OCI-LY3 (cell line): Measurements from ENCODE around the gene PRR14L.

Experiments used
- H2AFZ ChIP-seq: fragments of 200-600, 300-600 bp; shearing (Covaris generic); 2 replicates; pipeline ENCODE4 v1.6.0; 2014; ENCODE audit warnings: antibody characterized with exemption, low read depth, low read length
- H3K27ac ChIP-seq: fragments of 200-600, 300-600 bp; sonication (generic); 2 replicates; pipeline ENCODE4 v1.5.1; 2014; ENCODE audit warnings: mild to moderate bottlenecking, low read length, moderate library complexity, mixed read lengths
- H3K27me3 ChIP-seq: fragments of 200-600, 300-600 bp; sonication (generic); 2 replicates; pipeline ENCODE4 v1.6.1; 2014; ENCODE audit warnings: low read depth, low read length, mixed read lengths
- H3K36me3 ChIP-seq: fragments of 200-600, 300-600 bp; sonication (generic); replicated peaks from 2 replicates; pipeline ENCODE3; 2014; ENCODE audit warnings: low read depth, low read length, mixed read lengths
- H3K4me1 ChIP-seq: fragments of 300-600, 200-600 bp; sonication (generic); 2 replicates; pipeline ENCODE4 v1.6.1; 2014; ENCODE audit warnings: low read length, mixed read lengths
- H3K4me2 ChIP-seq: fragments of 200-600, 300-600 bp; sonication (generic); 2 replicates; pipeline ENCODE4 v1.6.1; 2014; ENCODE audit warnings: low read length, mixed read lengths
- H3K4me3 ChIP-seq: fragments of 300-600, 200-600 bp; sonication (generic); 2 replicates; pipeline ENCODE4 v1.5.1; 2014; ENCODE audit warnings: antibody characterized with exemption, mild to moderate bottlenecking, low read length, moderate library complexity
- H3K79me2 ChIP-seq: fragments of 300-600, 200-600 bp; shearing (Covaris generic); 2 replicates; pipeline ENCODE4 v1.6.1; 2014; ENCODE audit warnings: mild to moderate bottlenecking, low read length, mixed read lengths
- H3K9ac ChIP-seq: fragments of 300-600, 200-600 bp; shearing (Covaris generic); 2 replicates; pipeline ENCODE4 v1.6.0; 2014; ENCODE audit warnings: mild to moderate bottlenecking, low read length, moderate library complexity
- H3K9me3 ChIP-seq: fragments of 200-600, 300-600 bp; shearing (Covaris generic); 2 replicates; pipeline ENCODE4 v1.6.1; 2014; ENCODE audit warnings: low read length, mixed read lengths; ENCODE audit not compliant: insufficient read depth
- H4K20me1 ChIP-seq: fragments of 200-600, 300-600 bp; sonication (generic); 2 replicates; pipeline ENCODE4 v1.6.1; 2016; ENCODE audit warnings: low read length, mixed read lengths; ENCODE audit not compliant: insufficient read depth
- CTCF ChIP-seq: fragments of 200-600, 300-600 bp; sonication (generic); IDR thresholded peaks from 2 replicates; pipeline ENCODE4 v1.5.1; 2014; ENCODE audit warnings: antibody characterized with exemption, low read length, low read depth
- EZH2phosphoT487 ChIP-seq: fragments of 200-600 bp; shearing (Covaris generic); IDR thresholded peaks from 2 replicates; pipeline ENCODE4 v1.6.1; 2018; ENCODE audit warnings: antibody characterized with exemption, mixed run types, low read depth

The PRR14L gene

GRCh38 chr22:31752096-31752847, 2.3 kb upstream of the PRR14L start:
- peaks cover 41% of the 10 kb centered on the region for H3K79me2 ChIP-seq
- peaks cover 11% of the 10 kb centered on the region for H3K36me3 ChIP-seq
- H2AFZ ChIP-seq = 0 out of 2 replicates have a peak overlapping the region, but pooled peaks have one; percentile 12
- H3K9me3 ChIP-seq = no peaks in the 10 kb centered on the region
- H3K9ac ChIP-seq = peak overlapping the region; percentile 88
- peak overlapping the region; percentile 93 for H3K4me2 ChIP-seq
- H3K4me1 ChIP-seq = peaks cover 37% of the 10 kb centered on the region
- H3K27me3 ChIP-seq = no peaks in the 10 kb centered on the region
- TF ChIP-seq CTCF = no peak
- TF ChIP-seq EZH2phosphoT487 = no peak
- peak overlapping the region; percentile 77 for H3K27ac ChIP-seq
- peak overlapping the region; percentile 92 for H3K4me3 ChIP-seq
- no peaks in the 10 kb centered on the region for H4K20me1 ChIP-seq

GRCh38 chr22:31750365-31751284, 693 bp upstream of the PRR14L start:
- TF ChIP-seq CTCF = no peak
- TF ChIP-seq EZH2phosphoT487 = no peak
- Histone ChIP-seq H3K4me3 (peak overlapping the region; percentile 88), H3K27me3 (no peaks in the 10 kb centered on the region), H3K79me2 (peaks cover 56% of the 10 kb centered on the region), H3K4me1 (peaks cover 37% of the 10 kb centered on the region), H3K4me2 (peak overlapping the region; percentile 84), H2AFZ (peak overlapping the region; percentile 84), H3K27ac (peak overlapping the region; percentile 47), H4K20me1 (no peaks in the 10 kb centered on the region), H3K36me3 (peaks cover 16% of the 10 kb centered on the region), H3K9ac (peak overlapping the region; percentile 71), H3K9me3 (no peaks in the 10 kb centered on the region)

GRCh38 chr22:31748490-31748889, 1.4 kb downstream of the PRR14L start:
- TF ChIP-seq EZH2phosphoT487 (no peak), CTCF (no peak)
- H4K20me1 ChIP-seq = no peaks in the 10 kb centered on the region
- H3K27ac ChIP-seq = peak overlapping the region; percentile 82
- H3K9me3 ChIP-seq = no peaks in the 10 kb centered on the region
- peak overlapping the region; percentile 95 for H3K4me2 ChIP-seq
- peaks cover 61% of the 10 kb centered on the region for H3K79me2 ChIP-seq
- H3K36me3 ChIP-seq = peaks cover 19% of the 10 kb centered on the region
- H3K9ac ChIP-seq = peak overlapping the region; percentile 94
- H2AFZ ChIP-seq = no peak overlapping the region
- peak overlapping the region; percentile 88 for H3K4me3 ChIP-seq
- H3K27me3 ChIP-seq = no peaks in the 10 kb centered on the region
- peaks cover 29% of the 10 kb centered on the region for H3K4me1 ChIP-seq

- Histone ChIP-seq H3K4me1 (peaks cover 21% of the 10 kb centered on the region), H3K4me2 (no peak overlapping the region), H3K4me3 (no peak overlapping the region), H3K9ac (no peak overlapping the region), H2AFZ (no peak overlapping the region), H3K9me3 (no peaks in the 10 kb centered on the region), H3K27me3 (no peaks in the 10 kb centered on the region), H3K79me2 (peaks cover 72% of the 10 kb centered on the region), H3K27ac (no peak overlapping the region), H4K20me1 (peaks cover 8% of the 10 kb centered on the region; the same call in 1 of the 2 replicates), H3K36me3 (peaks cover 29% of the 10 kb centered on the region)
- TF ChIP-seq EZH2phosphoT487 (no peak), CTCF (no peak)
These were observed 2.5 kb downstream of the PRR14L start for GRCh38 chr22:31747441-31747840.
